Nephron (organoid): ENCODE results near the gene IGF2.
A peak's percentile ranks its signal among the peaks of the same experiment; 100 is the strongest.

Experiments used
- H3K27ac Mint-ChIP-seq, 3 experiments: 2 replicates each; pipeline ENCODE4 v1.8.0; 2020; ENCODE audit warnings: mixed read lengths in 3 of 3, mild to moderate bottlenecking in 2 of 3, moderate library complexity in 1 of 3
- H3K27me3 Mint-ChIP-seq: 2 replicates; pipeline ENCODE4 v1.8.0; 2021; ENCODE audit warnings: low read depth, mild to moderate bottlenecking, moderate library complexity, mixed read lengths
- H3K36me3 Mint-ChIP-seq: 2 replicates; pipeline ENCODE4 v1.8.0; 2020; ENCODE audit warnings: low read depth, mixed read lengths
- H3K4me1 Mint-ChIP-seq: 2 replicates; pipeline ENCODE4 v1.8.0; 2020; ENCODE audit warnings: mixed read lengths
- H3K4me3 Mint-ChIP-seq, 3 experiments: 2 replicates each; pipeline ENCODE4 v1.8.0; 2020; ENCODE audit warnings: mild to moderate bottlenecking in 3 of 3, mixed read lengths in 3 of 3, moderate library complexity in 2 of 3
- H3K9me3 Mint-ChIP-seq: 2 replicates; pipeline ENCODE4 v1.8.0; 2020; ENCODE audit warnings: mixed read lengths
- TF ChIP-seq, protein P1 (sequence below), 3 experiments: fragments of 200-600 bp; sonication (generic); IDR thresholded peaks; one replicate each; pipeline ENCODE4 v1.5.0; 2021; ENCODE audit warnings: antibody characterized with exemption in 3 of 3; ENCODE audit not compliant: unreplicated experiment in 3 of 3

Gene IGF2

DNA sequence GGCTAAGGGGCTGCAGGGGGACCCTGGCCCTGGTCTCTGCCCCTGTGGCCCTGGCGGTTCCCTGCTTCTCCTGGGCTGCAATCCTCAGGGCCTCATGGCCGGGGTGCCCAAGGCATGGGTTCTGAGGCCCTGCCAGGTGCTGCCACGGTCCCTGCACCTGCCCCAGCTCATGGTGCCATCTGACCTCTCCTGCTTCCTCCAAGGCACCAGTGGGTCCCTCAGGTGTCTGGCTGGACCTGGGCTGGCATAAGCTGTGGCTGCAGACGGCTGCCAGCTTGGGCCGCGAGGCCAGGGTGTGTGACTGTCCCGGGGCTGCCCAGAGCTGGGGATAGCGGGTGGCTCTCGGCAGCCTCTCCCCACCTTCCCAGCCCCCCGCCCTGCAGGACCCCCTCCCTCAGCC is 19.8 kb upstream of the IGF2 start:
- H3K9me3 Mint-ChIP-seq, result no peaks in the 10 kb centered on the region
- H3K27ac Mint-ChIP-seq, result no peak overlapping the region
- H3K36me3 Mint-ChIP-seq, result no peaks in the 10 kb centered on the region
- no peak overlapping the region for H3K4me3 Mint-ChIP-seq
- no peaks in the 10 kb centered on the region for H3K4me1 Mint-ChIP-seq
- TF ChIP-seq, protein P1, sequence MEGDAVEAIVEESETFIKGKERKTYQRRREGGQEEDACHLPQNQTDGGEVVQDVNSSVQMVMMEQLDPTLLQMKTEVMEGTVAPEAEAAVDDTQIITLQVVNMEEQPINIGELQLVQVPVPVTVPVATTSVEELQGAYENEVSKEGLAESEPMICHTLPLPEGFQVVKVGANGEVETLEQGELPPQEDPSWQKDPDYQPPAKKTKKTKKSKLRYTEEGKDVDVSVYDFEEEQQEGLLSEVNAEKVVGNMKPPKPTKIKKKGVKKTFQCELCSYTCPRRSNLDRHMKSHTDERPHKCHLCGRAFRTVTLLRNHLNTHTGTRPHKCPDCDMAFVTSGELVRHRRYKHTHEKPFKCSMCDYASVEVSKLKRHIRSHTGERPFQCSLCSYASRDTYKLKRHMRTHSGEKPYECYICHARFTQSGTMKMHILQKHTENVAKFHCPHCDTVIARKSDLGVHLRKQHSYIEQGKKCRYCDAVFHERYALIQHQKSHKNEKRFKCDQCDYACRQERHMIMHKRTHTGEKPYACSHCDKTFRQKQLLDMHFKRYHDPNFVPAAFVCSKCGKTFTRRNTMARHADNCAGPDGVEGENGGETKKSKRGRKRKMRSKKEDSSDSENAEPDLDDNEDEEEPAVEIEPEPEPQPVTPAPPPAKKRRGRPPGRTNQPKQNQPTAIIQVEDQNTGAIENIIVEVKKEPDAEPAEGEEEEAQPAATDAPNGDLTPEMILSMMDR (IDR thresholded peaks at IDR 0.05; ENCODE audit: unreplicated experiment in 3 of 3), result no peak
- H3K27me3 Mint-ChIP-seq, result no peaks in the 10 kb centered on the region

DNA sequence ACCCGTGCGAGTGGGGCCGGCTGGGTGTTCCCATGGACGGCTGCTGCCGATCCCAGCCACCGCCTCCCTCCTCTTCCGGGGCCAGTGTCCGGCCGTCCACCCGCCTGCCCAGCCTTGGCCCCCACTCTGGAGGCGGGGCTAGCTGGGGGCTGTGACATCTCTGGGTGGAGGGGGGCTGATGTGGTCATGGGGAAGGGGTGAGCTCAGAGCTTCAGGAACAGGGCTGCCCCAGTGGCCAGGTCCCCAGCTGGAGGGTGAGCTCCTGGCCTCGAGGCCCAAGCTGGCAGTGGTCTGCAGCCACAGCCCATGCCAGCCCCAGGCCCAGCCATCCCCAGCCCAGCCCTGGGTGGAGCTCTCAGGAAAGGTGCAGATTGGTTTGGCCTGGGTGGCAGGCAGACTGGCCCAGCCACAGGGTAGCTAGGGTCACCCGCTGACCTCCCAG is 19.1 kb upstream of the IGF2 start:
- Mint-ChIP-seq H3K27me3 (no peaks in the 10 kb centered on the region), H3K9me3 (no peaks in the 10 kb centered on the region), H3K27ac (no peak overlapping the region), H3K36me3 (no peaks in the 10 kb centered on the region), H3K4me3 (no peak overlapping the region), H3K4me1 (no peaks in the 10 kb centered on the region)
- TF ChIP-seq, protein P1 (IDR thresholded peaks at IDR 0.05; ENCODE audit: unreplicated experiment in 3 of 3), result no peak

- no peaks in the 10 kb centered on the region for H3K27me3 Mint-ChIP-seq
- no peak overlapping the region for H3K4me3 Mint-ChIP-seq
- TF ChIP-seq, protein P1 (IDR thresholded peaks at IDR 0.05; ENCODE audit: unreplicated experiment in 3 of 3), result no peak
- H3K27ac Mint-ChIP-seq, result no peak overlapping the region
- no peaks in the 10 kb centered on the region for H3K36me3 Mint-ChIP-seq
- H3K9me3 Mint-ChIP-seq, result no peaks in the 10 kb centered on the region
- H3K4me1 Mint-ChIP-seq, result no peaks in the 10 kb centered on the region
Measured at GRCh38 chr11:2157294-2158040, 18.3 kb upstream of the IGF2 start.

GRCh38 chr11:2156416-2157182 is 17.4 kb upstream of the IGF2 start:
- no peaks in the 10 kb centered on the region for H3K9me3 Mint-ChIP-seq
- H3K27me3 Mint-ChIP-seq, result no peaks in the 10 kb centered on the region
- H3K4me1 Mint-ChIP-seq, result peaks cover 6% of the 10 kb centered on the region
- no peaks in the 10 kb centered on the region for H3K36me3 Mint-ChIP-seq
- no peak overlapping the region for H3K27ac Mint-ChIP-seq
- TF ChIP-seq, protein P1 (IDR thresholded peaks at IDR 0.05; ENCODE audit: unreplicated experiment in 3 of 3), result peak; percentile 63 to 82 (median 82)
- no peak overlapping the region for H3K4me3 Mint-ChIP-seq

GRCh38 chr11:2155511-2155910 is 16.3 kb upstream of the IGF2 start:
- peaks cover 17% of the 10 kb centered on the region for H3K4me1 Mint-ChIP-seq
- peaks cover 5% of the 10 kb centered on the region for H3K27me3 Mint-ChIP-seq
- H3K4me3 Mint-ChIP-seq, result no peak overlapping the region
- no peaks in the 10 kb centered on the region for H3K9me3 Mint-ChIP-seq
- H3K27ac Mint-ChIP-seq, result no peak overlapping the region
- TF ChIP-seq, protein P1 (IDR thresholded peaks at IDR 0.05; ENCODE audit: unreplicated experiment in 3 of 3), result no peak
- no peaks in the 10 kb centered on the region for H3K36me3 Mint-ChIP-seq
